ENCODE data around the gene ACTR3C. TPM values are rescaled to one million over a fixed set of nuclear protein-coding genes. Genes with fewer than 3 reads are reported as not detected.
"Not testable (repeated sequence)": the region's sequence is repeated elsewhere in the genome, so short reads cannot be mapped to it uniquely, and the experiment has no call there.

Gene ACTR3C
- total RNA-seq, 4 donors from 2014 or later, result 0.27 to 2.7 (median 1.1) TPM; not detected in 1

GRCh38 chr7:150322114-150322832 is 1.1 kb downstream of the ACTR3C start:
- intact Hi-C loops (cut with DNase I; ENCODE audit: low total_unique reads) (no loop called here), in situ Hi-C loops (cut with MboI; ENCODE audit: low sequenced_read_pairs in 4 of 4) (no loop called here)
- no peaks in the 10 kb centered on the region for H3K36me3 ChIP-seq
- DNase-seq, result no peak
- H3K4me3 ChIP-seq, result peak overlapping the region; percentile 56 to 71 (median 66)
- TF ChIP-seq, protein P1, sequence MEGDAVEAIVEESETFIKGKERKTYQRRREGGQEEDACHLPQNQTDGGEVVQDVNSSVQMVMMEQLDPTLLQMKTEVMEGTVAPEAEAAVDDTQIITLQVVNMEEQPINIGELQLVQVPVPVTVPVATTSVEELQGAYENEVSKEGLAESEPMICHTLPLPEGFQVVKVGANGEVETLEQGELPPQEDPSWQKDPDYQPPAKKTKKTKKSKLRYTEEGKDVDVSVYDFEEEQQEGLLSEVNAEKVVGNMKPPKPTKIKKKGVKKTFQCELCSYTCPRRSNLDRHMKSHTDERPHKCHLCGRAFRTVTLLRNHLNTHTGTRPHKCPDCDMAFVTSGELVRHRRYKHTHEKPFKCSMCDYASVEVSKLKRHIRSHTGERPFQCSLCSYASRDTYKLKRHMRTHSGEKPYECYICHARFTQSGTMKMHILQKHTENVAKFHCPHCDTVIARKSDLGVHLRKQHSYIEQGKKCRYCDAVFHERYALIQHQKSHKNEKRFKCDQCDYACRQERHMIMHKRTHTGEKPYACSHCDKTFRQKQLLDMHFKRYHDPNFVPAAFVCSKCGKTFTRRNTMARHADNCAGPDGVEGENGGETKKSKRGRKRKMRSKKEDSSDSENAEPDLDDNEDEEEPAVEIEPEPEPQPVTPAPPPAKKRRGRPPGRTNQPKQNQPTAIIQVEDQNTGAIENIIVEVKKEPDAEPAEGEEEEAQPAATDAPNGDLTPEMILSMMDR (IDR thresholded peaks at IDR 0.05 in 4 of 5, conservative IDR thresholded peaks at IDR 0.05 in 1 of 5), result no peak
- TF ChIP-seq POLR2A (IDR thresholded peaks at IDR 0.05), result no peak
- ATAC-seq, result no peak
- H3K27ac ChIP-seq, result peak overlapping the region in 2 of 4 donors; percentile 54 to 64
- H3K9me3 ChIP-seq, result no peaks in the 10 kb centered on the region
- H3K27me3 ChIP-seq, result peaks cover 0 to 8% (median 7%) of the 10 kb centered on the region in 3 donors
- H3K4me1 ChIP-seq, result peaks cover 4 to 7% of the 10 kb centered on the region in 2 donors

- ATAC-seq, result no peak
- H3K4me3 ChIP-seq, result no peak overlapping the region
These were observed 1.6 kb downstream of the ACTR3C start for GRCh38 chr7:150321788-150322113.

DNA sequence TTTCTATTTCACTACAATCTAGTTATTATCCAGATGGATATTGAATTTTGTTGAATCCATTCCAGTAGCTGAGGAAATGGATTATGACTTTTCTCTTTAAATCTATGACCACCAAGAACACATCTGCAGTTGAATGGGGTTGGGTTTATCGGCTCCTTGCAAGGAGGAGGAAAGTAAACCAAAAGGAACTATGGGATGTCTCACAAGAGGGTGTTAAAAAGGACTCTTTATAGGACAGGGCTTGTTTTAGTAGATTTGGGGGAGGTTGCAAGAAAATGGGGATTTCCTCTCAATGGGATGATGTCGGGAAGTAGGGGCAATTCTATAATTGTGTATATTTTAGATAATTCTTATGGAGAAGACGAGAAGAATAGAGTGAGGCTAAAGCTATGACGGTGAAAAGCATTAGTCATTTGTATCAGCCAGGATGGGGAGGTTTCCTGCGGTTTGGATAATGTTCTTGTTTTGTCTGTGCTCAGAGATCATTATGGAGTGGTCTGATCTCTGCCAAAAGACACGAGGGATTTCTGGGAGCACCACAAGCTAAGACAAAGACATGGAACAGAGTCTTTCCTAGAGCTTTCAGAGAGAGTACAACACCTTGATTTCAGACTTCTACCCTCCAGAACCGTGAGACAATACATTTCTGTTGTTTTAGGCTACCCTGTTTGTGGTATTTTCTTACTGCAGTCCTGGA is 5.4 kb downstream of the ACTR3C start:
- Histone ChIP-seq H3K27me3 (peaks cover 0 to 5% (median 0%) of the 10 kb centered on the region in 3 donors), H3K27ac (no peak overlapping the region), H3K4me3 (no peak overlapping the region), H3K4me1 (peaks cover 0 to under 1% of the 10 kb centered on the region in 2 donors), H3K36me3 (no peaks in the 10 kb centered on the region), H3K9me3 (no peaks in the 10 kb centered on the region)
- in situ Hi-C loops (cut with MboI; ENCODE audit: low sequenced_read_pairs in 4 of 4), result no loop called here
- ATAC-seq, result no peak
- no peak for TF ChIP-seq POLR2A (IDR thresholded peaks at IDR 0.05)
- TF ChIP-seq, protein P1 (IDR thresholded peaks at IDR 0.05 in 4 of 5, conservative IDR thresholded peaks at IDR 0.05 in 1 of 5), result no peak
- intact Hi-C loops (cut with DNase I; ENCODE audit: low total_unique reads), result no loop called here
- DNase-seq, result no peak

More at GRCh38 chr7:150321788-150322113, 1.6 kb downstream of the ACTR3C start:
- H3K9me3 ChIP-seq, result no peaks in the 10 kb centered on the region
- DNase-seq, result no peak
- in situ Hi-C loops (cut with MboI; ENCODE audit: low sequenced_read_pairs in 4 of 4) (no loop called here), intact Hi-C loops (cut with DNase I; ENCODE audit: low total_unique reads) (no loop called here)
- TF ChIP-seq POLR2A (IDR thresholded peaks at IDR 0.05), result no peak
- TF ChIP-seq, protein P1 (IDR thresholded peaks at IDR 0.05 in 4 of 5, conservative IDR thresholded peaks at IDR 0.05 in 1 of 5), result no peak
- H3K4me1 ChIP-seq, result peaks cover 4 to 7% of the 10 kb centered on the region in 2 donors
- H3K27me3 ChIP-seq, result peaks cover 0 to 8% (median 7%) of the 10 kb centered on the region in 3 donors
- H3K36me3 ChIP-seq, result no peaks in the 10 kb centered on the region
- H3K27ac ChIP-seq, result no peak overlapping the region

GRCh38 chr7:150316987-150317386 is 6.4 kb downstream of the ACTR3C start:
- H3K4me3 ChIP-seq; H3K4me1 ChIP-seq; DNase-seq; intact Hi-C loops (cut with DNase I; ENCODE audit: low total_unique reads); H3K27me3 ChIP-seq; H3K9me3 ChIP-seq; H3K36me3 ChIP-seq; H3K27ac ChIP-seq; in situ Hi-C loops (cut with MboI; ENCODE audit: low sequenced_read_pairs in 4 of 4); ATAC-seq: not testable (repeated sequence)

- H3K27ac ChIP-seq, result no peak overlapping the region
- no peaks in the 10 kb centered on the region for H3K27me3 ChIP-seq
- intact Hi-C loops (cut with DNase I; ENCODE audit: low total_unique reads) (no loop called here), in situ Hi-C loops (cut with MboI; ENCODE audit: low sequenced_read_pairs in 4 of 4) (no loop called here)
- no peak for ATAC-seq
- H3K4me3 ChIP-seq, result no peak overlapping the region
- H3K9me3 ChIP-seq, result no peaks in the 10 kb centered on the region
- H3K36me3 ChIP-seq, result no peaks in the 10 kb centered on the region
- no peak for TF ChIP-seq POLR2A (IDR thresholded peaks at IDR 0.05)
- TF ChIP-seq, protein P1 (IDR thresholded peaks at IDR 0.05 in 4 of 5, conservative IDR thresholded peaks at IDR 0.05 in 1 of 5), result no peak
- no peak for DNase-seq
- H3K4me1 ChIP-seq, result no peaks in the 10 kb centered on the region
These were observed 8.6 kb downstream of the ACTR3C start for GRCh38 chr7:150314639-150315239.
